Uterus (tissue), 4 donors: Measurements from ENCODE around the gene WDR44. TPM values are rescaled to one million over a fixed set of nuclear protein-coding genes. Genes with fewer than 3 reads are reported as not detected.

ENCODE experiments used
- DNase-seq, 2 donors: peaks; one replicate each; pipeline ENCODE4 v3.0.0-alpha.2; 2019 to 2020
- H3K27ac ChIP-seq, 2 donors: fragments of 200-600 bp; sonication (generic); 1 replicate in 1 of 2; 2 replicates in 1 of 2; pipeline ENCODE4 v1.5.1; 2016 to 2018
- H3K27me3 ChIP-seq, 2 donors: fragments of 200-600 bp; sonication (generic); one replicate each; pipeline ENCODE4 v1.5.1; 2018 to 2019; ENCODE audit warnings: control low read depth in 1 of 2
- H3K36me3 ChIP-seq, 2 donors: fragments of 200-600 bp; sonication (generic); one replicate each; pipeline ENCODE4 v1.5.1; 2019; ENCODE audit warnings: control low read depth in 1 of 2
- H3K4me1 ChIP-seq, 2 donors: fragments of 200-600 bp; sonication (generic); one replicate each; pipeline ENCODE4 v1.5.1; 2018 to 2019; ENCODE audit warnings: control low read depth in 1 of 2
- H3K4me3 ChIP-seq, 2 donors: fragments of 200-600 bp; sonication (generic); 1 replicate in 1 of 2; 2 replicates in 1 of 2; pipeline ENCODE4 v1.5.1; 2018 to 2019; ENCODE audit warnings: mild to moderate bottlenecking in 1 of 2
- H3K9me3 ChIP-seq, 2 donors: fragments of 200-600 bp; sonication (generic); one replicate each; pipeline ENCODE4 v1.5.1; 2019; ENCODE audit warnings: control low read depth in 1 of 2
- CTCF ChIP-seq, 4 experiments: fragments of 200-600 bp in 2 of 4; fragments of 450-650 bp in 2 of 4; sonication (generic) in 2 of 4; IDR thresholded peaks; one replicate each; pipeline ENCODE4 v1.5.1; 2016 to 2019; ENCODE audit warnings: antibody characterized with exemption in 4 of 4, mild to moderate bottlenecking in 2 of 4, moderate library complexity in 1 of 4
- POLR2A ChIP-seq, 2 donors: fragments of 450-650 bp; IDR thresholded peaks; one replicate each; pipeline ENCODE4 v1.6.1; 2016; ENCODE audit warnings: antibody characterized with exemption in 2 of 2, mild to moderate bottlenecking in 1 of 2, moderate library complexity in 1 of 2
- intact Hi-C: fragments of 100-400 bp; cut with DNase I; formaldehyde crosslinking; loops from one replicate; pipeline ENCODE4 v1.15.1; 2023; ENCODE audit warnings: low total_unique reads
- total RNA-seq, 4 donors: library from RNA; depleted of rRNA in 3 of 4; stranded (reverse); fragments of >200 nt in 3 of 4; gene quantifications; one replicate each; pipeline versions ENCODE4 v1.1.0 to v1.2.4, GENCODE V29; 2014 to 2023
- donor health status: DM: yes; HTN: yes; CAD: no.

WDR44 gene
- total RNA-seq, 4 donors from 2014 or later: 11.5 to 26.4 (median 18.4) TPM

DNA sequence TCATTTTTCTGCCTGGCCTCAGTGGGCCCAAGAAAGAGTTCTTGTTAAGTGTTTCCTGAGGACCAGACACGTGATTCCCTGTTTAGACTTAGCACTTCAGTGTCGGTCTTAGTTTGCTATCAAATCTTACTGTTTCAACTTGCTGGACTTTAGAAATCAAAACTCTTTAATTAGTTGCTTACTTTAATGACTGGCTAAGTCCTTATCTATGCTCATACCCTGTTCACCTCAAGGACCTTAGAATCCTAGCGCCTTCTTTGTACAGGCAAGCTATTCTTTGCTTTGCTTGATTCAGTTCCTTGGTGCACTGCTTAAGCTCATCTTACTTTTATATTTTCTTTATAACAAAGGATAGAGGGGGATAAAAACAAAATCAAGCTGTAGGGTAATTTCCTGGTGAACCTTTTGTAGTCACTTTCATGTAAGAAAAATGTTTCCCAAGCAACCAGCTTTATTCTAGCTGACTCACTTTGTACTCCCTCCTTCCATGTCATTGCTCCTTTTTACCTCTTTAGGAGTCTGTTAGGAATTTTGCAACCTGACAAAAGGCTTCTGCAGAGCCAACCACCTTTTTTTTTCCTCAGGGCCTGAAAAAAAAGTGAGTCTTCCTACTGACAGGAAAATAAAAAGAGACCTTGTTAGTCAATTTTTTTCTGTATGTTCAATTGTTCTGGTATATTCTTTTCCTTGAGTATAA, 14.7 kb downstream of the WDR44 start:
- Histone ChIP-seq H3K4me1 (no peaks in the 10 kb centered on the region), H3K9me3 (no peaks in the 10 kb centered on the region), H3K36me3 (no peaks in the 10 kb centered on the region), H3K27ac (no peak overlapping the region), H3K27me3 (no peaks in the 10 kb centered on the region), H3K4me3 (no peak overlapping the region)
- no peak for TF ChIP-seq CTCF (IDR thresholded peaks at IDR 0.05)
- no peak for TF ChIP-seq POLR2A (IDR thresholded peaks at IDR 0.05)
- DNase-seq: no peak
- intact Hi-C loops: no loop called here

DNA sequence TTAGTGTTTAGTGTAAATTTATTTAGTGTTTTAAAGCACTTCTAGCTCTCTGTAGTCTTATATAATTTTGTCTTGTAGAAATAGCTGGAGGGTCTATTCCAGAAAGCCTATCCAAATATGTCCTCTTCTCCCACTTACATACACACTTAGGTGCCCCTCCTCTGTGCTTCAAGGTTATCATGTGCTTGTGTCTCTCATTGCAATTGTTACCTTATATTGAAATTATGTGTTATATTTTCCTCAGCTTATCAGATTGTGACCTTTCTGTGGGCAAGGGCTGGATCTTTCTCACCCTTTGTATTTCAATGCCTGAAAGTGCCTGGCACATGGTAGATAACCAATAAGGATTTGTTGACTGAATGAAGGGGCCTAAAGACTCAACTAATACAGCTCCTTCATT, 18.4 kb downstream of the WDR44 start:
- H3K4me1 ChIP-seq: no peaks in the 10 kb centered on the region
- no peak overlapping the region for H3K4me3 ChIP-seq
- H3K27ac ChIP-seq: no peak overlapping the region
- H3K36me3 ChIP-seq: no peaks in the 10 kb centered on the region
- DNase-seq: no peak
- TF ChIP-seq CTCF (IDR thresholded peaks at IDR 0.05): no peak
- TF ChIP-seq POLR2A (IDR thresholded peaks at IDR 0.05): no peak
- intact Hi-C loops: no loop called here
- no peaks in the 10 kb centered on the region for H3K27me3 ChIP-seq
- no peaks in the 10 kb centered on the region for H3K9me3 ChIP-seq

DNA sequence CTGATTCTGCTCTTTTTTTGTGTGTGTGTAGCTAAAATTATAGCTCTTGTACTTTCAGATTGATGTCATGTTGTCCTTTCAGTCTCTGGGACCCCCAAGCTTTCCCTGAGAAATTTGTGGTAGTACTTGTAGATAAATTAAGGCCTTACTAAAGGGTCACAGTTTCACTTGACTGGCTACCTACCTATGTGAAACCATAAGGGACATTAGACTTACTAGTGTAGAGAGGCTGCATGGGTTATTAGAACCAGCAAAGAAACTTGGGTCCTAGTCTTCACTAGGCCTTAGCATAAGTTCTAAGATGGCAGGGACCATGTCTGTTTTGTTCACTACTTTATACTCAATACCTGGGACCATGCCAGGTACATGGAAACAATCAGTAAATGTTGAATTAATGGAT, 21.4 kb downstream of the WDR44 start:
- no peak for TF ChIP-seq POLR2A (IDR thresholded peaks at IDR 0.05)
- no peak for TF ChIP-seq CTCF (IDR thresholded peaks at IDR 0.05)
- Histone ChIP-seq H3K27me3 (no peaks in the 10 kb centered on the region), H3K27ac (no peak overlapping the region), H3K4me3 (no peak overlapping the region), H3K4me1 (no peaks in the 10 kb centered on the region), H3K36me3 (no peaks in the 10 kb centered on the region), H3K9me3 (no peaks in the 10 kb centered on the region)
- intact Hi-C loops: no loop called here
- no peak for DNase-seq

- Histone ChIP-seq H3K9me3 (no peaks in the 10 kb centered on the region), H3K4me1 (no peaks in the 10 kb centered on the region), H3K4me3 (no peak overlapping the region), H3K27ac (no peak overlapping the region), H3K27me3 (no peaks in the 10 kb centered on the region), H3K36me3 (no peaks in the 10 kb centered on the region)
- no peak for DNase-seq
- TF ChIP-seq POLR2A (IDR thresholded peaks at IDR 0.05) (no peak), CTCF (IDR thresholded peaks at IDR 0.05) (no peak)
- intact Hi-C loops: no loop called here
These were observed 22.5 kb downstream of the WDR44 start for GRCh38 chrX:118368398-118368797.

- DNase-seq: no peak
- no peaks in the 10 kb centered on the region for H3K36me3 ChIP-seq
- no peak overlapping the region for H3K4me3 ChIP-seq
- intact Hi-C loops: no loop called here
- no peaks in the 10 kb centered on the region for H3K9me3 ChIP-seq
- no peaks in the 10 kb centered on the region for H3K27me3 ChIP-seq
- H3K4me1 ChIP-seq: no peaks in the 10 kb centered on the region
- H3K27ac ChIP-seq: no peak overlapping the region
- TF ChIP-seq CTCF (IDR thresholded peaks at IDR 0.05): no peak
- no peak for TF ChIP-seq POLR2A (IDR thresholded peaks at IDR 0.05)
These were observed 25.2 kb downstream of the WDR44 start for GRCh38 chrX:118370921-118371624.
